ENCODE data around the gene VSIG1.

Gene VSIG1

GRCh38 chrX:108055546-108055945 lies 10.7 kb downstream of the VSIG1 start:
- no peak for DNase-seq (ENCODE audit: low spot score)
- TF ChIP-seq, protein P1, sequence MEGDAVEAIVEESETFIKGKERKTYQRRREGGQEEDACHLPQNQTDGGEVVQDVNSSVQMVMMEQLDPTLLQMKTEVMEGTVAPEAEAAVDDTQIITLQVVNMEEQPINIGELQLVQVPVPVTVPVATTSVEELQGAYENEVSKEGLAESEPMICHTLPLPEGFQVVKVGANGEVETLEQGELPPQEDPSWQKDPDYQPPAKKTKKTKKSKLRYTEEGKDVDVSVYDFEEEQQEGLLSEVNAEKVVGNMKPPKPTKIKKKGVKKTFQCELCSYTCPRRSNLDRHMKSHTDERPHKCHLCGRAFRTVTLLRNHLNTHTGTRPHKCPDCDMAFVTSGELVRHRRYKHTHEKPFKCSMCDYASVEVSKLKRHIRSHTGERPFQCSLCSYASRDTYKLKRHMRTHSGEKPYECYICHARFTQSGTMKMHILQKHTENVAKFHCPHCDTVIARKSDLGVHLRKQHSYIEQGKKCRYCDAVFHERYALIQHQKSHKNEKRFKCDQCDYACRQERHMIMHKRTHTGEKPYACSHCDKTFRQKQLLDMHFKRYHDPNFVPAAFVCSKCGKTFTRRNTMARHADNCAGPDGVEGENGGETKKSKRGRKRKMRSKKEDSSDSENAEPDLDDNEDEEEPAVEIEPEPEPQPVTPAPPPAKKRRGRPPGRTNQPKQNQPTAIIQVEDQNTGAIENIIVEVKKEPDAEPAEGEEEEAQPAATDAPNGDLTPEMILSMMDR (IDR thresholded peaks at IDR 0.05; ENCODE audit: borderline replicate concordance, control extremely low read depth, extremely low read depth, insufficient read depth, missing control alignments), result no peak
- in situ Hi-C loops (cut with MboI; ENCODE audit: low sequenced_read_pairs, unreplicated experiment), result no loop called here

DNA sequence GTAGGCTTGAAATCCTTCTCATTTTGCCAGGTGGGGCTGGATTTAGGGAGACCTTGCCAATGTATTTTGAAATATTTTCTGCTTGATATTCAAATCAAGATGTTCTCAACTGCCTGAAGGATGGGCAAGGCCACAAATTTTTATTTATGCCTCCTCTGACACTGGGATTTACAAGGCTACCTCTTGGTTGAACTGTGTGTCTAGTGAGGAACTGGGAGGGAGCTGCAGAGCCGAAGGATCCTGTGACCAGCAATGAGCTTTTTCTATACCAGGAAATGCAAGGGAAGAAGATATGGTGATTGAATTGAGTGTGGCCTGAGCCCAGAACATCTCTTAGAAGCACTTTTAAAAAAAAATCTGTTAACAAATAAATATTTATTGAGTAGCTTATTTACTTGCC lies 14.9 kb downstream of the VSIG1 start:
- in situ Hi-C loops (cut with MboI; ENCODE audit: low sequenced_read_pairs, unreplicated experiment), result no loop called here
- TF ChIP-seq, protein P1 (IDR thresholded peaks at IDR 0.05; ENCODE audit: borderline replicate concordance, control extremely low read depth, extremely low read depth, insufficient read depth, missing control alignments), result no peak
- no peak for DNase-seq (ENCODE audit: low spot score)

DNA sequence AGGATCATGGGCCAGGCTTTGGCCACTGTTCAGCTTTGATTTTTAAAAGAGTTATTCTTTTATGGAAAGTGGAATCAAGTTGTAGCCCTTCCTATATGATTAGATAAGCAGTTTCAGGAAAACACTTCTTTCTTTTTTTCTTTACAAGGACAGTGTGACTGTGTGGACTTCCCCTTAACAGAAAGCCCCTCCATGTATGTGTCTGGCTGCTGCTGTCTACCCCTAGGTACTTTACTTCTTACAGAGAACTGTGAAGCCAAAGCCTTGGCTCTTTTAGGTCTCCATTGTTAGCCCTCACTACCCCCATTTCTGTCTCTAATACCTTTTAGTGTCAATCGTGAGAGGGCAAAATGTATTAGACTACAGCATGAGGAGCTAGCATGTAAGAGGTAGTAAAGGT lies 19.1 kb downstream of the VSIG1 start:
- no peak for DNase-seq (ENCODE audit: low spot score)
- in situ Hi-C loops (cut with MboI; ENCODE audit: low sequenced_read_pairs, unreplicated experiment), result no loop called here
- TF ChIP-seq, protein P1 (IDR thresholded peaks at IDR 0.05; ENCODE audit: borderline replicate concordance, control extremely low read depth, extremely low read depth, insufficient read depth, missing control alignments), result no peak

DNA sequence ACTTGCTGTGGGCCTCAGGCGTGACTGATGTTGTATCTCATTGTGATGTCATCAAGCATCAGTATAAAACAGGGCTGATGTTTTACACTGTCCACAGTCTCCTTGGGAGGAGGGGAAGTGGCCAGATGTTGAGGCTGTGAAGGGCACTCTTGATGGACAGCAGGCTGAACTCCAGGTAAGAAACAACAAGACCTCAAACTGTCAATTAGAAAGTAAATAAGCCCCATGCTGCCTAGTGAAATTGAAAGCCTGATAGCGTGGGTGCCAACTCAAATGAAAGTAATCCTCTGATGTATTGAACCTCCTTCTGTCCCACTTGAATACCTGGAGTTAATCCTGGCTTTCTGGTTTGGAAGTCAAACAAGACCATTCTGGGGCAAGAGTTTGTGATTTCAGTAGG lies 19.7 kb downstream of the VSIG1 start:
- no peak for DNase-seq (ENCODE audit: low spot score)
- in situ Hi-C loops (cut with MboI; ENCODE audit: low sequenced_read_pairs, unreplicated experiment), result no loop called here
- TF ChIP-seq, protein P1 (IDR thresholded peaks at IDR 0.05; ENCODE audit: borderline replicate concordance, control extremely low read depth, extremely low read depth, insufficient read depth, missing control alignments), result no peak

DNA sequence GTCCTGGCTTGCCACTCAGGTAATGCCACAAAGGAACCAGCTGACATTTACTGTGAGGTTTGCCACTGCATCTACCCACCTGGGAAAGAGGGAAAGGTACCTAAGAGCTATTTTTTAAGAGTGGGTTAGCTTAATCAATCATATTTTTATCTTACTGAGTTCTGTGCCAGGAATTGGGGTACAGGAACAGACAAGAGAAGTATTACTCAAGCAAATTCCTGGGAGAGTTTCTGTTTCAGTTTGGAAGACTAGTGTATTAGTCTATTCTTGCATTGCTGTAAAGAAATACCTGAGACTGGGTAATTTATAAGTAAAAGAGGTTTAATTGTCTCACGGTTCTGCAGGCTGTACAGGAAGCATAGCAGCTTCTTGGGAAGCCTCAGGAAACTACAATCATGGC lies 23.3 kb downstream of the VSIG1 start:
- TF ChIP-seq, protein P1 (IDR thresholded peaks at IDR 0.05; ENCODE audit: borderline replicate concordance, control extremely low read depth, extremely low read depth, insufficient read depth, missing control alignments), result no peak
- DNase-seq (ENCODE audit: low spot score), result no peak
- in situ Hi-C loops (cut with MboI; ENCODE audit: low sequenced_read_pairs, unreplicated experiment), result no loop called here

- DNase-seq (ENCODE audit: low spot score), result no peak
- TF ChIP-seq, protein P1 (IDR thresholded peaks at IDR 0.05; ENCODE audit: borderline replicate concordance, control extremely low read depth, extremely low read depth, insufficient read depth, missing control alignments), result no peak
- in situ Hi-C loops (cut with MboI; ENCODE audit: low sequenced_read_pairs, unreplicated experiment), result no loop called here
Observed at GRCh38 chrX:108070891-108071290, 26.0 kb downstream of the VSIG1 start.

- TF ChIP-seq, protein P1 (IDR thresholded peaks at IDR 0.05; ENCODE audit: borderline replicate concordance, control extremely low read depth, extremely low read depth, insufficient read depth, missing control alignments), result no peak
- no peak for DNase-seq (ENCODE audit: low spot score)
- in situ Hi-C loops (cut with MboI; ENCODE audit: low sequenced_read_pairs, unreplicated experiment), result no loop called here
Observed at GRCh38 chrX:108071578-108071977, 26.7 kb downstream of the VSIG1 start.

Data from GM13976 (cell line).